Activated naive CD4-positive, alpha-beta T cell treated with anti-CD3 and anti-CD28 coated beads, Interleukin-2, amount 10 ng/mL, durations not matched to agents 7 days and 5 days (primary cell): ENCODE results near the gene RBM20.
"Not testable (repeated sequence)": the region's sequence is repeated elsewhere in the genome, so short reads cannot be mapped to it uniquely, and the experiment has no call there.

ENCODE experiments used
- CTCF ChIA-PET: fragments of 350-600 bp; sonication (Branson Sonifier 250); formaldehyde crosslinking; loops from one replicate; lab custom pipeline; 2021; ENCODE audit warnings: antibody characterized with exemption; lab: Charles Lee
- DNase-seq: peaks from one replicate; pipeline ENCODE4 v3.0.0-alpha.2; 2020
- H3K27ac Mint-ChIP-seq: one replicate; pipeline ENCODE4 v1.8.0; 2021; ENCODE audit warnings: mild to moderate bottlenecking, moderate library complexity, mixed read lengths
- H3K27me3 Mint-ChIP-seq: one replicate; pipeline ENCODE4 v1.8.0; 2021; ENCODE audit warnings: mild to moderate bottlenecking, mixed read lengths
- H3K36me3 Mint-ChIP-seq: one replicate; pipeline ENCODE4 v1.8.0; 2021; ENCODE audit warnings: mixed read lengths
- H3K4me1 Mint-ChIP-seq: one replicate; pipeline ENCODE4 v1.8.0; 2021; ENCODE audit warnings: mixed read lengths
- H3K4me3 Mint-ChIP-seq: one replicate; pipeline ENCODE4 v1.8.0; 2021; ENCODE audit warnings: mild to moderate bottlenecking, moderate library complexity, mixed read lengths
- H3K9me3 Mint-ChIP-seq: one replicate; pipeline ENCODE4 v1.8.0; 2021; ENCODE audit warnings: mixed read lengths

RBM20 gene

GRCh38 chr10:110700947-110701616 lies 56.9 kb downstream of the RBM20 start:
- H3K9me3 Mint-ChIP-seq = no peaks in the 10 kb centered on the region
- H3K4me1 Mint-ChIP-seq = no peaks in the 10 kb centered on the region
- H3K4me3 Mint-ChIP-seq = no peak overlapping the region
- no peaks in the 10 kb centered on the region for H3K36me3 Mint-ChIP-seq
- CTCF ChIA-PET = no interaction called here
- H3K27ac Mint-ChIP-seq = no peak overlapping the region
- no peak for DNase-seq
- H3K27me3 Mint-ChIP-seq = peaks cover 19% of the 10 kb centered on the region

GRCh38 chr10:110701617-110701971 lies 57.5 kb downstream of the RBM20 start:
- CTCF ChIA-PET = no interaction called here
- Mint-ChIP-seq H3K27ac (no peak overlapping the region), H3K36me3 (no peaks in the 10 kb centered on the region), H3K4me3 (no peak overlapping the region), H3K27me3 (peaks cover 18% of the 10 kb centered on the region), H3K4me1 (no peaks in the 10 kb centered on the region), H3K9me3 (no peaks in the 10 kb centered on the region)
- DNase-seq = no peak

- no peak for DNase-seq
- Mint-ChIP-seq H3K4me3 (no peak overlapping the region), H3K36me3 (no peaks in the 10 kb centered on the region), H3K27ac (no peak overlapping the region), H3K27me3 (peaks cover 21% of the 10 kb centered on the region), H3K4me1 (no peaks in the 10 kb centered on the region), H3K9me3 (no peaks in the 10 kb centered on the region)
- CTCF ChIA-PET = no interaction called here
These were observed 59.9 kb downstream of the RBM20 start for GRCh38 chr10:110704070-110704469.

GRCh38 chr10:110704906-110705476 lies 60.9 kb downstream of the RBM20 start:
- Mint-ChIP-seq H3K4me3 (no peak overlapping the region), H3K9me3 (no peaks in the 10 kb centered on the region), H3K27ac (no peak overlapping the region), H3K36me3 (no peaks in the 10 kb centered on the region), H3K27me3 (peaks cover 23% of the 10 kb centered on the region), H3K4me1 (no peaks in the 10 kb centered on the region)
- CTCF ChIA-PET = no interaction called here
- no peak for DNase-seq

- DNase-seq, H3K27ac Mint-ChIP-seq, CTCF ChIA-PET, H3K4me1 Mint-ChIP-seq, H3K4me3 Mint-ChIP-seq, H3K36me3 Mint-ChIP-seq, H3K9me3 Mint-ChIP-seq: not testable (repeated sequence)
- H3K27me3 Mint-ChIP-seq = peaks cover 26% of the 10 kb centered on the region
These were observed 61.5 kb downstream of the RBM20 start for GRCh38 chr10:110705596-110705995.

GRCh38 chr10:110706690-110707098 lies 62.6 kb downstream of the RBM20 start:
- no peak for DNase-seq
- Mint-ChIP-seq H3K4me1 (no peaks in the 10 kb centered on the region), H3K4me3 (no peak overlapping the region), H3K27me3 (peaks cover 29% of the 10 kb centered on the region), H3K9me3 (no peaks in the 10 kb centered on the region), H3K27ac (no peak overlapping the region), H3K36me3 (no peaks in the 10 kb centered on the region)
- CTCF ChIA-PET = interaction anchor here (1.3 kb wide), 1 partner anchor 32 kb away, joined by 3 read pairs; no protein-coding TSS in a partner anchor

- no peaks in the 10 kb centered on the region for H3K9me3 Mint-ChIP-seq
- no peak for DNase-seq
- H3K4me3 Mint-ChIP-seq = no peak overlapping the region
- no peak overlapping the region for H3K27ac Mint-ChIP-seq
- peaks cover 30% of the 10 kb centered on the region for H3K27me3 Mint-ChIP-seq
- no peaks in the 10 kb centered on the region for H3K36me3 Mint-ChIP-seq
- H3K4me1 Mint-ChIP-seq = no peaks in the 10 kb centered on the region
- CTCF ChIA-PET = no interaction called here
These were observed 64.8 kb downstream of the RBM20 start for GRCh38 chr10:110708776-110709443.

GRCh38 chr10:110709444-110709828 lies 65.3 kb downstream of the RBM20 start:
- H3K36me3 Mint-ChIP-seq = no peaks in the 10 kb centered on the region
- no peak overlapping the region for H3K4me3 Mint-ChIP-seq
- CTCF ChIA-PET = no interaction called here
- peaks cover 34% of the 10 kb centered on the region for H3K27me3 Mint-ChIP-seq
- no peaks in the 10 kb centered on the region for H3K4me1 Mint-ChIP-seq
- no peak overlapping the region for H3K27ac Mint-ChIP-seq
- H3K9me3 Mint-ChIP-seq = no peaks in the 10 kb centered on the region
- no peak for DNase-seq

GRCh38 chr10:110709964-110710587 lies 65.9 kb downstream of the RBM20 start:
- no peak for DNase-seq
- CTCF ChIA-PET = no interaction called here
- Mint-ChIP-seq H3K4me1 (no peaks in the 10 kb centered on the region), H3K9me3 (no peaks in the 10 kb centered on the region), H3K27ac (no peak overlapping the region), H3K27me3 (peaks cover 31% of the 10 kb centered on the region), H3K36me3 (no peaks in the 10 kb centered on the region), H3K4me3 (no peak overlapping the region)

- Mint-ChIP-seq H3K36me3 (no peaks in the 10 kb centered on the region), H3K4me1 (no peaks in the 10 kb centered on the region), H3K4me3 (no peak overlapping the region), H3K27ac (no peak overlapping the region), H3K9me3 (no peaks in the 10 kb centered on the region), H3K27me3 (peaks cover 30% of the 10 kb centered on the region)
- no peak for DNase-seq
- CTCF ChIA-PET = no interaction called here
These were observed 66.5 kb downstream of the RBM20 start for GRCh38 chr10:110710621-110711020.

GRCh38 chr10:110711382-110711781 lies 67.2 kb downstream of the RBM20 start:
- H3K9me3 Mint-ChIP-seq = no peaks in the 10 kb centered on the region
- H3K4me3 Mint-ChIP-seq = no peak overlapping the region
- CTCF ChIA-PET = no interaction called here
- H3K36me3 Mint-ChIP-seq = no peaks in the 10 kb centered on the region
- H3K27ac Mint-ChIP-seq = no peak overlapping the region
- no peaks in the 10 kb centered on the region for H3K4me1 Mint-ChIP-seq
- no peak for DNase-seq
- H3K27me3 Mint-ChIP-seq = peaks cover 25% of the 10 kb centered on the region

- DNase-seq = no peak
- H3K4me1 Mint-ChIP-seq = no peaks in the 10 kb centered on the region
- H3K9me3 Mint-ChIP-seq = no peaks in the 10 kb centered on the region
- no peak overlapping the region for H3K27ac Mint-ChIP-seq
- H3K27me3 Mint-ChIP-seq = peaks cover 20% of the 10 kb centered on the region
- CTCF ChIA-PET = interaction anchor here (0.8 kb wide), 1 partner anchor 32 kb away, joined by 3 read pairs; no protein-coding TSS in a partner anchor
- H3K36me3 Mint-ChIP-seq = no peaks in the 10 kb centered on the region
- H3K4me3 Mint-ChIP-seq = no peak overlapping the region
These were observed 70.2 kb downstream of the RBM20 start for GRCh38 chr10:110714356-110714755.

GRCh38 chr10:110717781-110718589 lies 73.8 kb downstream of the RBM20 start:
- H3K36me3 Mint-ChIP-seq = no peaks in the 10 kb centered on the region
- H3K4me1 Mint-ChIP-seq = no peaks in the 10 kb centered on the region
- CTCF ChIA-PET = no interaction called here
- H3K4me3 Mint-ChIP-seq = no peak overlapping the region
- DNase-seq = no peak
- H3K27me3 Mint-ChIP-seq = peaks cover 22% of the 10 kb centered on the region
- no peaks in the 10 kb centered on the region for H3K9me3 Mint-ChIP-seq
- no peak overlapping the region for H3K27ac Mint-ChIP-seq

- H3K27ac Mint-ChIP-seq = no peak overlapping the region
- H3K9me3 Mint-ChIP-seq = no peaks in the 10 kb centered on the region
- CTCF ChIA-PET = no interaction called here
- DNase-seq = no peak
- peaks cover 31% of the 10 kb centered on the region for H3K4me1 Mint-ChIP-seq
- no peaks in the 10 kb centered on the region for H3K36me3 Mint-ChIP-seq
- peaks cover 13% of the 10 kb centered on the region for H3K27me3 Mint-ChIP-seq
- H3K4me3 Mint-ChIP-seq = no peak overlapping the region
These were observed 77.4 kb downstream of the RBM20 start for GRCh38 chr10:110721406-110722038.
